SK-N-MC (cell line): ENCODE measurements around the gene PLA2G2F.

ENCODE experiments used
- EZH2 ChIP-seq: fragments of 200-600 bp; sonication (generic); IDR thresholded peaks from one replicate; pipeline ENCODE4 v1.6.1; 2017; ENCODE audit warnings: antibody characterized with exemption
- POLR2AphosphoS5 ChIP-seq: IDR thresholded peaks from 2 replicates; pipeline ENCODE4 v1.6.1; 2012; ENCODE audit warnings: mild to moderate bottlenecking, low read depth, low read length, borderline replicate concordance

GRCh38 chr1:20188455-20188817 is 49.3 kb downstream of the PLA2G2F start:
- TF ChIP-seq EZH2 (no peak), POLR2AphosphoS5 (no peak)
